Measurements from ENCODE around the gene PRKAG1.

DNA sequence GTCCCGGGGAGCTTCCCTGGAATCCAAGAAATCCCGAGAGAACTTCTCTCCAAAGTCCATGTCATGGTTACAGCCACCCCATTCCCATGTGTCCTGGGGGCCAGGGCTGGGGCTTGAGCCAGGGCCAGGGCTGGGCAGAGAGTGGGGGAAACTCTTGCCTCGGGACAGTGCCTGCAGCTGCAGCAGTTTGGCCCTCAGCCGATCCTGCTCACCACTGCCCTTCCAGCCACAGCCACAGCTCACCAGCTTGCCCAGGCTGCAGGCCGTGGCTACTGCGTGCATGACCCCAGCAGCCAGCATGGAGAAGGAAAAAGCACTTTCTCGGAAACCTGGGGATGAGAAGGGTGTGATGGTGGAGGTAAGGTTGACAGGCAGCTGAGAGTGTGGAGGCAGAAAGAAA is 50.6 kb downstream of the PRKAG1 start:
- TF ChIP-seq, protein P1, sequence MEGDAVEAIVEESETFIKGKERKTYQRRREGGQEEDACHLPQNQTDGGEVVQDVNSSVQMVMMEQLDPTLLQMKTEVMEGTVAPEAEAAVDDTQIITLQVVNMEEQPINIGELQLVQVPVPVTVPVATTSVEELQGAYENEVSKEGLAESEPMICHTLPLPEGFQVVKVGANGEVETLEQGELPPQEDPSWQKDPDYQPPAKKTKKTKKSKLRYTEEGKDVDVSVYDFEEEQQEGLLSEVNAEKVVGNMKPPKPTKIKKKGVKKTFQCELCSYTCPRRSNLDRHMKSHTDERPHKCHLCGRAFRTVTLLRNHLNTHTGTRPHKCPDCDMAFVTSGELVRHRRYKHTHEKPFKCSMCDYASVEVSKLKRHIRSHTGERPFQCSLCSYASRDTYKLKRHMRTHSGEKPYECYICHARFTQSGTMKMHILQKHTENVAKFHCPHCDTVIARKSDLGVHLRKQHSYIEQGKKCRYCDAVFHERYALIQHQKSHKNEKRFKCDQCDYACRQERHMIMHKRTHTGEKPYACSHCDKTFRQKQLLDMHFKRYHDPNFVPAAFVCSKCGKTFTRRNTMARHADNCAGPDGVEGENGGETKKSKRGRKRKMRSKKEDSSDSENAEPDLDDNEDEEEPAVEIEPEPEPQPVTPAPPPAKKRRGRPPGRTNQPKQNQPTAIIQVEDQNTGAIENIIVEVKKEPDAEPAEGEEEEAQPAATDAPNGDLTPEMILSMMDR (IDR thresholded peaks at IDR 0.05; ENCODE audit: poor library complexity, severe bottlenecking), result no peak
- TF ChIP-seq EZH2 (IDR thresholded peaks at IDR 0.05; ENCODE audit: borderline replicate concordance, insufficient read depth, low read length, poor library complexity, severe bottlenecking), result no peak
- TF ChIP-seq POLR2AphosphoS5 (IDR thresholded peaks at IDR 0.05), result no peak
- no peak for TF ChIP-seq RAD21 (conservative IDR thresholded peaks at IDR 0.05)
- TF ChIP-seq TAF1 (IDR thresholded peaks at IDR 0.05; ENCODE audit: low read depth), result no peak
- TF ChIP-seq EP300 (conservative IDR thresholded peaks at IDR 0.05; ENCODE audit: poor library complexity, severe bottlenecking), result no peak
- TF ChIP-seq, protein P2, sequence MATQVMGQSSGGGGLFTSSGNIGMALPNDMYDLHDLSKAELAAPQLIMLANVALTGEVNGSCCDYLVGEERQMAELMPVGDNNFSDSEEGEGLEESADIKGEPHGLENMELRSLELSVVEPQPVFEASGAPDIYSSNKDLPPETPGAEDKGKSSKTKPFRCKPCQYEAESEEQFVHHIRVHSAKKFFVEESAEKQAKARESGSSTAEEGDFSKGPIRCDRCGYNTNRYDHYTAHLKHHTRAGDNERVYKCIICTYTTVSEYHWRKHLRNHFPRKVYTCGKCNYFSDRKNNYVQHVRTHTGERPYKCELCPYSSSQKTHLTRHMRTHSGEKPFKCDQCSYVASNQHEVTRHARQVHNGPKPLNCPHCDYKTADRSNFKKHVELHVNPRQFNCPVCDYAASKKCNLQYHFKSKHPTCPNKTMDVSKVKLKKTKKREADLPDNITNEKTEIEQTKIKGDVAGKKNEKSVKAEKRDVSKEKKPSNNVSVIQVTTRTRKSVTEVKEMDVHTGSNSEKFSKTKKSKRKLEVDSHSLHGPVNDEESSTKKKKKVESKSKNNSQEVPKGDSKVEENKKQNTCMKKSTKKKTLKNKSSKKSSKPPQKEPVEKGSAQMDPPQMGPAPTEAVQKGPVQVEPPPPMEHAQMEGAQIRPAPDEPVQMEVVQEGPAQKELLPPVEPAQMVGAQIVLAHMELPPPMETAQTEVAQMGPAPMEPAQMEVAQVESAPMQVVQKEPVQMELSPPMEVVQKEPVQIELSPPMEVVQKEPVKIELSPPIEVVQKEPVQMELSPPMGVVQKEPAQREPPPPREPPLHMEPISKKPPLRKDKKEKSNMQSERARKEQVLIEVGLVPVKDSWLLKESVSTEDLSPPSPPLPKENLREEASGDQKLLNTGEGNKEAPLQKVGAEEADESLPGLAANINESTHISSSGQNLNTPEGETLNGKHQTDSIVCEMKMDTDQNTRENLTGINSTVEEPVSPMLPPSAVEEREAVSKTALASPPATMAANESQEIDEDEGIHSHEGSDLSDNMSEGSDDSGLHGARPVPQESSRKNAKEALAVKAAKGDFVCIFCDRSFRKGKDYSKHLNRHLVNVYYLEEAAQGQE (IDR thresholded peaks at IDR 0.05; ENCODE audit: borderline replicate concordance), result no peak
- no peak for TF ChIP-seq MXI1 (conservative IDR thresholded peaks at IDR 0.05; ENCODE audit: poor library complexity, severe bottlenecking)
- no peak for TF ChIP-seq SMC3 (conservative IDR thresholded peaks at IDR 0.05; ENCODE audit: poor library complexity)
